Kidney (tissue), 14 donors: ENCODE measurements around the gene CHRM4. TPM values are rescaled to one million over a fixed set of nuclear protein-coding genes. Genes with fewer than 3 reads are reported as not detected.

Experiments
- DNase-seq, 5 donors: peaks; one replicate each; pipeline ENCODE4 v3.0.0-alpha.2; 2013 to 2020
- FAIRE-seq: peaks from 2 replicates; lab custom pipeline; 2012; peaks lifted over from hg19 to GRCh38; lab: Jason Lieb, UNC
- H3K27ac ChIP-seq, 2 donors: one replicate each; pipeline ENCODE4 v1.7.0; 2013; ENCODE audit warnings: low read depth in 2 of 2, low read length in 2 of 2, inconsistent platforms in 1 of 2
- H3K27me3 ChIP-seq: one replicate; pipeline ENCODE4 v1.7.1; 2013; ENCODE audit warnings: low read length, inconsistent platforms; ENCODE audit not compliant: control insufficient read depth, insufficient read depth
- H3K36me3 ChIP-seq, 3 donors: one replicate each; pipeline versions ENCODE4 v1.7.0 to v1.7.1; 2013; ENCODE audit warnings: low read length in 3 of 3, control low read depth in 1 of 3, inconsistent platforms in 1 of 3; ENCODE audit not compliant: insufficient read depth in 3 of 3, control insufficient read depth in 2 of 3
- H3K4me1 ChIP-seq, 3 donors: one replicate each; pipeline versions ENCODE4 v1.7.0 to v1.7.1; 2013; ENCODE audit warnings: low read length in 3 of 3, inconsistent platforms in 1 of 3, low read depth in 1 of 3; ENCODE audit not compliant: control insufficient read depth in 2 of 3, insufficient read depth in 2 of 3
- H3K4me3 ChIP-seq, 3 donors: one replicate each; pipeline versions ENCODE4 v1.7.0 to v1.8.1; 2013; ENCODE audit warnings: low read length in 3 of 3, control low read depth in 1 of 3, inconsistent platforms in 1 of 3
- H3K9ac ChIP-seq, 3 donors: one replicate each; pipeline versions ENCODE4 v1.7.0 to v1.7.1; 2013; ENCODE audit warnings: low read length in 3 of 3, control low read depth in 1 of 3, inconsistent platforms in 1 of 3
- H3K9me3 ChIP-seq, 3 donors: one replicate each; pipeline versions ENCODE4 v1.7.0 to v1.7.1; 2013; ENCODE audit warnings: low read length in 3 of 3, control low read depth in 1 of 3, inconsistent platforms in 1 of 3; ENCODE audit not compliant: control insufficient read depth in 2 of 3, insufficient read depth in 1 of 3
- CTCF ChIP-seq: IDR thresholded peaks from 3 replicates; pipeline ENCODE4 v1.5.1; 2012; ENCODE audit warnings: mild to moderate bottlenecking, moderate library complexity, borderline replicate concordance; ENCODE audit not compliant: insufficient read depth; ENCODE audit errors: extremely low read depth
- intact Hi-C: fragments of 100-400 bp; cut with DNase I; formaldehyde crosslinking; loops from one replicate; pipeline ENCODE4 v1.11.1; 2022
- polyA plus RNA-seq: library from polyadenylated mRNA; stranded (reverse); fragments of 350-450 nt; fragmentation: Illumina TruSeq; extraction: RNeasy Lipid Tissue Mini Kit (QIAGEN cat#74804); gene quantifications from one replicate; pipeline ENCODE4 v1.2.3, GENCODE V29; 2014; ENCODE audit warnings: low read depth, low replicate concordance; ENCODE audit not compliant: insufficient read depth
- total RNA-seq: library from RNA; stranded (reverse); fragmentation: NEBNext Ultra II Directional; extraction: Animal tissue kit (Norgen Biotek cat#: 25700); gene quantifications from one replicate; pipeline ENCODE4 v1.2.1, GENCODE V29; 2021
- donor health status: control.
- donor health status: control.
- donor health status: control.
- donor health status: control.
- donor health status: control.
- donor health status: DM: yes; HTN: yes; CAD: no.
- donor health status: Normal renal cell carcinoma (clear cell type).

CHRM4 gene
- total and polyA plus RNA-seq, 2 donors from 2014 or later: 0.16 TPM; not detected in 1

- no peaks in the 10 kb centered on the region for H3K4me1 ChIP-seq
- no peaks in the 10 kb centered on the region for H3K9me3 ChIP-seq
- intact Hi-C loops: no loop called here
- H3K36me3 ChIP-seq: peaks cover 3 to 25% (median 21%) of the 10 kb centered on the region in 3 donors
- H3K27me3 ChIP-seq: no peaks in the 10 kb centered on the region
- no peak overlapping the region for H3K9ac ChIP-seq
- DNase-seq: no peak
- H3K4me3 ChIP-seq: no peak overlapping the region
- no peak for TF ChIP-seq CTCF
- no peak overlapping the region for H3K27ac ChIP-seq
- FAIRE-seq: no peak
Measured at GRCh38 chr11:46407635-46408034, 16.1 kb upstream of the CHRM4 start.

- H3K4me3 ChIP-seq: no peak overlapping the region
- no peaks in the 10 kb centered on the region for H3K27me3 ChIP-seq
- H3K4me1 ChIP-seq: no peaks in the 10 kb centered on the region
- no peaks in the 10 kb centered on the region for H3K9me3 ChIP-seq
- peak in 1 of 5 donors; percentile 37 for DNase-seq
- no peak overlapping the region for H3K27ac ChIP-seq
- no peak for FAIRE-seq
- intact Hi-C loops: no loop called here
- H3K9ac ChIP-seq: no peak overlapping the region
- H3K36me3 ChIP-seq: peaks cover 3 to 25% (median 21%) of the 10 kb centered on the region in 3 donors
- no peak for TF ChIP-seq CTCF
Measured at GRCh38 chr11:46404476-46405017, 13.0 kb upstream of the CHRM4 start.

GRCh38 chr11:46402957-46403902 lies 11.7 kb upstream of the CHRM4 start:
- no peak for FAIRE-seq
- intact Hi-C loops: no loop called here
- Histone ChIP-seq H3K9ac (no peak overlapping the region), H3K9me3 (no peaks in the 10 kb centered on the region), H3K4me3 (no peak overlapping the region), H3K27me3 (no peaks in the 10 kb centered on the region), H3K36me3 (peaks cover 3 to 18% (median 13%) of the 10 kb centered on the region in 3 donors), H3K27ac (no peak overlapping the region), H3K4me1 (no peaks in the 10 kb centered on the region)
- DNase-seq: peak in 1 of 5 donors; percentile 17
- no peak for TF ChIP-seq CTCF
